Mesothelial cell of epicardium (in vitro differentiated cells): ENCODE measurements around the gene PRSS57. TPM values are rescaled to one million over a fixed set of nuclear protein-coding genes. Genes with fewer than 3 reads are reported as not detected.

ENCODE experiments used
- DNase-seq, 2 experiments: peaks; one replicate each; pipeline ENCODE4 v3.0.0; 2021; ENCODE audit warnings: low spot score in 2 of 2; ENCODE audit not compliant: unreplicated experiment in 2 of 2
- H3K27ac Mint-ChIP-seq: 2 replicates; pipeline ENCODE4 v1.8.0; 2021; ENCODE audit warnings: mixed read lengths
- H3K27me3 Mint-ChIP-seq: 2 replicates; pipeline ENCODE4 v1.8.0; 2021; ENCODE audit warnings: low read depth, mixed read lengths
- H3K36me3 Mint-ChIP-seq: 2 replicates; pipeline ENCODE4 v1.8.0; 2021; ENCODE audit warnings: mixed read lengths
- H3K4me1 Mint-ChIP-seq: 2 replicates; pipeline ENCODE4 v1.8.0; 2021; ENCODE audit warnings: mixed read lengths
- H3K4me3 Mint-ChIP-seq: 2 replicates; pipeline ENCODE4 v1.8.0; 2021; ENCODE audit warnings: mild to moderate bottlenecking, moderate library complexity, mixed read lengths
- H3K9me3 Mint-ChIP-seq: 2 replicates; pipeline ENCODE4 v1.8.0; 2021; ENCODE audit warnings: mixed read lengths
- total RNA-seq: library from RNA; stranded (reverse); gene quantifications from 3 replicates; pipeline ENCODE4 v1.2.1, GENCODE V29; 2021
- TF ChIP-seq, protein P1 (sequence below): fragments of 200-600 bp; sonication (generic); IDR thresholded peaks from one replicate; pipeline ENCODE4 v1.5.0; 2021; ENCODE audit warnings: antibody characterized with exemption; ENCODE audit not compliant: unreplicated experiment

Gene PRSS57
- total RNA-seq, 1 donor from 2014 or later: not detected

DNA sequence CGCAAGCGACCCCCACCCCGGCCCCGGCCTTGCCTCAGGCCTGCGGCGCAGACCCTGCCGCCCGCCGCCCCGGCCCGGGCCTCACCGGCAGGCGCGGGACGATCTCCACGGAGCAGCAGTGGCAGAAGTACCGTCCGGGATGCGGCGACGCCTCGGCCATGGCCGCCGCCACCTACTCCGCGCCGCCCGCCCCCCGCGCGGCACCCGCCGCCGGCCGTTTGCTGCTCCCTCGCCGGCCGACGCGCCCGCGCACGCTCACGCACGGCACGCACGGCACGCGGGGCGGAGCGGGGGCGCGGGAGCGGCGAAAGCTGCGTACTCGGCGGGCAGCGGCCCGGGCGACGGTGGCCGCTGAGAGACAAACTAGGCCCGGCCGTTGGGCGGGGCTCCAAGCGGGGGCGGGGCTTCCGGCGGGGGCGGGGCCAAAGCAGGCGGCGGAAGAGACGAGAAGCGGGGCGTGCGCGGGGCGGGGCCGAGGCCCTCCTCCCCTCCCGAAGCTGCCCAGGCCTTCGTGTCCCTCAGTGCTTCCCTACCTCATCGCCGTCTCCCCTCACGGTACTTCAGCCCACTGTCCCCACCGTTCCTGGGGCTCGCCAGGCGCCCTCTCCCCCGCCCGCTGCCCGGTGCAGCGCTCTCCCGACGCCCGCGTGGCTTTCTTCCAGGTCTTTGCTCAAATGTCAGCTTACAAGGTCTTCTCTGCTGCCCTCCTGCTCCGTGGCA, 32.1 kb downstream of the PRSS57 start, which contains the start of gene RNF126:
RNF126 (minus strand) TSS at position 253 of the 720 bp plus-strand sequence; CDS start at position 160, 93 bp downstream.
- peak; percentile 84 to 85 for DNase-seq
- no peaks in the 10 kb centered on the region for H3K27me3 Mint-ChIP-seq
- TF ChIP-seq, protein P1, sequence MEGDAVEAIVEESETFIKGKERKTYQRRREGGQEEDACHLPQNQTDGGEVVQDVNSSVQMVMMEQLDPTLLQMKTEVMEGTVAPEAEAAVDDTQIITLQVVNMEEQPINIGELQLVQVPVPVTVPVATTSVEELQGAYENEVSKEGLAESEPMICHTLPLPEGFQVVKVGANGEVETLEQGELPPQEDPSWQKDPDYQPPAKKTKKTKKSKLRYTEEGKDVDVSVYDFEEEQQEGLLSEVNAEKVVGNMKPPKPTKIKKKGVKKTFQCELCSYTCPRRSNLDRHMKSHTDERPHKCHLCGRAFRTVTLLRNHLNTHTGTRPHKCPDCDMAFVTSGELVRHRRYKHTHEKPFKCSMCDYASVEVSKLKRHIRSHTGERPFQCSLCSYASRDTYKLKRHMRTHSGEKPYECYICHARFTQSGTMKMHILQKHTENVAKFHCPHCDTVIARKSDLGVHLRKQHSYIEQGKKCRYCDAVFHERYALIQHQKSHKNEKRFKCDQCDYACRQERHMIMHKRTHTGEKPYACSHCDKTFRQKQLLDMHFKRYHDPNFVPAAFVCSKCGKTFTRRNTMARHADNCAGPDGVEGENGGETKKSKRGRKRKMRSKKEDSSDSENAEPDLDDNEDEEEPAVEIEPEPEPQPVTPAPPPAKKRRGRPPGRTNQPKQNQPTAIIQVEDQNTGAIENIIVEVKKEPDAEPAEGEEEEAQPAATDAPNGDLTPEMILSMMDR: no peak
- peak within 1 kb of the TSS; percentile 78 for H3K4me3 Mint-ChIP-seq
- H3K9me3 Mint-ChIP-seq: no peaks in the 10 kb centered on the region
- H3K27ac Mint-ChIP-seq: peak within 1 kb of the TSS; percentile 92
- H3K36me3 Mint-ChIP-seq: no peaks in the 10 kb centered on the region
- H3K4me1 Mint-ChIP-seq: peaks cover 28% of the 10 kb centered on the region

DNA sequence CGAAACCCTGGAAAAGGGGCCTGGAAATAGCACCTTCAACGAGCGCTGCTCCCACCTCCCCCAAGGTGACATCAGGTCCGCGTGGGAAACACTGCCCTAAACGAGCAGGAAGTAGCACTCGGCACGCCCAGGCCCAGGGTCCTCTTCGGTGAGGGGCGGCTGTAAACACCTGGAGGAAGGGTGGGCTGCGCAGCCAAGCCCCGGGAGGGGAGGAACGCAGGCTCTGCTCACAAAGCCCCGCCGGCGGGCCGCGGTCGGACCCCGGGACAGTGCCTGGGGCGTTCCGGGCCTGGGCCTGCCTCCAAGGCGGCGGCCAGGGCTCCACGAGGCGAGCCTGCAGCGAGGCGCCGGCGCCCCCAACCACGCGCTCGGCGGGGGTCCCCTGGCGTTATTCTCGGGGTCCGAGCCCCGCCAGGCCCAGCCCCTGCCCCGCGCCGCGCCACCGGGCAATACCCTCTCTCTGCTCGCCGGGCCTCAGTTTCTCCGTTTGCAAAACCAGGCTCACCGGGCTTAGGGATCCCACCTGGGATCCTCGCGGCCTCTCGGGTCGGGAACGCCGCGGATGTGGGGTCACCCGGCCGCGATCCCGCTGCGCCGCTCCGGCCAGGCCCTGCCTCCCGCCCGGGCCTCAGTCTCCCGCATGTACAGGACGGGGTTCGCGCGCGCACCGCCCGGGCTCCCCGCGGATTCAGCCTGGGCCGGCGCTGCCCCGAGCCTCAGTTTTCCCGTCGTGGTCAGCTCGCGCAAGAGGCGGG, 32.9 kb downstream of the PRSS57 start:
- Mint-ChIP-seq H3K36me3 (no peaks in the 10 kb centered on the region), H3K4me1 (peaks cover 28% of the 10 kb centered on the region), H3K27ac (peak overlapping the region; percentile 92), H3K4me3 (peak overlapping the region; percentile 76), H3K27me3 (no peaks in the 10 kb centered on the region), H3K9me3 (no peaks in the 10 kb centered on the region)
- peak in 1 of 2 experiments; percentile 63 for DNase-seq
- TF ChIP-seq, protein P1: no peak

DNA sequence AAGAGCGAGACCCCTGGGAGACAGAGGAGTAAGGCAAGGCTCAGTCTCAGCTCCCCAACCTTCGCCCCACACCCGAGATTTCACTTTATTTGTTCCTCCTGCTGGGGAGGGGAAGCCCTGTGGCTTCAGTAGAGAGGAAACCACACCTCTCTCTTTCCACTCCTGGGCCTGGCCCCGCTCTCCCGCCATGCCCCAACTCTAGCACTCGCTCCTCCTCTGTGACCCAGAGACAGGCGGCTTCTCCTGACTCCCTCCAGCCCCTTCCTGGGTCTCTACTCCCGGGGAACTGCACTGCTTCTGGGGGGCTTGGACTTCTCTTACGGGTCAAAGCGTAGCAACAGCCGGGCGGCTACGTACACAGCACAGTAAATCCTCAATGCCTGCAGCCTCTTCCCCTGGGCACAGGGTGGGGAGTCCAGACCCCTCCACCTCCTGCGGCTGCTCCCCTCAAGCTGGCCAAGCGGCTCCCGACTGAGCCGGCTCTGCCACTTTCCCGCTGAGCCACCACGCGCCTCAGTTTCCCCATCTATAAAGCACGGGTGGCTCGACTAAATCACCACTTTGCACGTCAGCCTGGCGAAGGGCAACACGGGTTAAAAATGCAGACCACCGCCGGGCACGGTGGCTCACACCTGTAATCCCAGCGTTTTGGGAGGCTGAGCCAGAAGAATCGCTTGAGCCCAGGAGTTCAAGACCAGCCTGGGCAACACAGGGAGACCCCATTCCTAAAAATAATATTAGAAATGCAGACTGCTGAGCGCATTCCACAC, 33.6 kb downstream of the PRSS57 start:
- Mint-ChIP-seq H3K9me3 (no peaks in the 10 kb centered on the region), H3K27me3 (no peaks in the 10 kb centered on the region), H3K36me3 (no peaks in the 10 kb centered on the region), H3K4me1 (peaks cover 28% of the 10 kb centered on the region), H3K27ac (peak overlapping the region; percentile 92), H3K4me3 (peak overlapping the region; percentile 76)
- DNase-seq: no peak
- TF ChIP-seq, protein P1: no peak

DNA sequence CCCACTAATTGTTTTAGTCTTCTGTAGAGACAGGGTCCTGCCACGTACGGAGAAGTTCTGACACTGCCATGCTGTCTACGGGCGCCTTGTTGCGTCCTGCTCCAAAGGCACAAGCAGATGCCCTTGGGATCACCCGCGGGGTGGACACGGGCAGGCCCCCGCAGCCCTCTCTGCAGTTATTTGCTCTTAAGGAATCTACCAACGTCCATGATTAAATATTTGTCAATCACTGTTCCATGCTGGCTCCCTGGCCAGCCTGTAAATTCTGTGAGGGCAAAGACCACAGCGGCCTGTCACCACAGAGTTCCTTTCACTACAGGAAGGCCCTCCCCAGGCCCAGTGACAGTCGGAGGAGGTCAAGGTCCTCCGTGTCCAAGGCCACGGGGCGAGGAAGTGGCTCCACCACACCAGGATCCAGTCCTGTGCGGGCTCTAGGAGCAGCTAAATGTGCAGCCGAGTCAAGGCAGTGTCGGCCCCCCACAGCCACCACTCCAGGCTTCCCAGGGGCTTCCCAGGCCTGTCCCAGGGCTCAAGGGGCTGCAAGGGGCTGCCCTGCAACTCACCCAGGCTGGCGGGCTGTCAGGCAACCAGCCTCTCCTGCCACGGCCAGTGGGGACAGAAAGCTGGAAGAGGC, 34.3 kb downstream of the PRSS57 start:
- H3K27ac Mint-ChIP-seq: peak overlapping the region; percentile 92
- no peak for DNase-seq
- H3K4me3 Mint-ChIP-seq: peak overlapping the region; percentile 76
- TF ChIP-seq, protein P1: no peak
- no peaks in the 10 kb centered on the region for H3K9me3 Mint-ChIP-seq
- no peaks in the 10 kb centered on the region for H3K27me3 Mint-ChIP-seq
- peaks cover 28% of the 10 kb centered on the region for H3K4me1 Mint-ChIP-seq
- no peaks in the 10 kb centered on the region for H3K36me3 Mint-ChIP-seq
